IMR-90 (cell line): Measurements from ENCODE around the gene EPN1. TPM values are rescaled to one million over a fixed set of nuclear protein-coding genes. Genes with fewer than 3 reads are reported as not detected.

ENCODE experiments used
- ATAC-seq: fragments of 200-7000 bp; cut with Tn5 transposase; 2 replicates; pipeline ENCODE4 v1.9.1; 2020; ENCODE audit warnings: low read depth, mild to moderate bottlenecking, moderate library complexity
- BruUV-seq: library from RNA; stranded (reverse); fragments of 400-500 nt; replicated peaks from 2 replicates; lab custom pipeline; 2021; lab: Mats Ljungman, UMichigan
- CTCF ChIA-PET: fragments of 300-600 bp; formaldehyde crosslinking; extraction: SDS; loops from one replicate; lab custom pipeline; 2021; ENCODE audit warnings: antibody characterized with exemption; lab: Yijun Ruan, JAX
- POLR2A ChIA-PET: fragments of 300-600 bp; sonication (Branson Sonifier 250); formaldehyde crosslinking; loops from one replicate; lab custom pipeline; 2022; ENCODE audit warnings: antibody characterized with exemption; ENCODE audit not compliant: unreplicated experiment; lab: Charles Lee
- DNase-seq: peaks from one replicate; pipeline ENCODE4 v3.0.0; 2013
- H2AFZ ChIP-seq: replicated peaks from 2 replicates; pipeline ENCODE3; 2013; ENCODE audit warnings: low read length, mild to moderate bottlenecking; ENCODE audit not compliant: poor library complexity
- H2AK5ac ChIP-seq: 2 replicates; pipeline ENCODE4 v1.6.1; 2013; ENCODE audit warnings: low read depth, low read length, inconsistent platforms
- H2AK9ac ChIP-seq: replicated peaks from 2 replicates; pipeline ENCODE3; 2013; ENCODE audit warnings: mild to moderate bottlenecking, low read depth, low read length, moderate library complexity; ENCODE audit not compliant: poor library complexity
- H2BK120ac ChIP-seq: 2 replicates; pipeline ENCODE4 v1.6.1; 2013; ENCODE audit warnings: low read depth, low read length, inconsistent platforms
- H2BK15ac ChIP-seq: 3 replicates; pipeline ENCODE4 v1.6.1; 2013; ENCODE audit warnings: low read depth, low read length, inconsistent platforms
- H2BK20ac ChIP-seq: 2 replicates; pipeline ENCODE4 v1.6.1; 2013; ENCODE audit warnings: low read depth, mild to moderate bottlenecking, inconsistent platforms, low read length, moderate library complexity
- H2BK5ac ChIP-seq: 2 replicates; pipeline ENCODE4 v1.6.1; 2013; ENCODE audit warnings: mild to moderate bottlenecking, low read depth, low read length, inconsistent platforms; ENCODE audit not compliant: poor library complexity, severe bottlenecking
- H3K14ac ChIP-seq: replicated peaks from 2 replicates; pipeline ENCODE4 v1.6.1; 2013; ENCODE audit warnings: low read depth, low read length, inconsistent platforms
- H3K18ac ChIP-seq: 2 replicates; pipeline ENCODE4 v1.6.1; 2013; ENCODE audit warnings: low read depth, low read length, control low read depth
- H3K23ac ChIP-seq: 2 replicates; pipeline ENCODE4 v1.6.1; 2013; ENCODE audit warnings: low read depth, low read length, inconsistent platforms
- H3K27ac ChIP-seq: 2 replicates; pipeline ENCODE4 v1.5.1; 2013; ENCODE audit warnings: mild to moderate bottlenecking, control low read depth, low read length; ENCODE audit not compliant: insufficient read depth
- H3K27me3 ChIP-seq: 2 replicates; pipeline ENCODE4 v1.6.1; 2013; ENCODE audit warnings: low read length; ENCODE audit not compliant: control insufficient read depth, insufficient read depth
- H3K36me3 ChIP-seq: 2 replicates; pipeline ENCODE4 v1.6.1; 2013; ENCODE audit warnings: low read length, mixed read lengths; ENCODE audit not compliant: control insufficient read depth, insufficient read depth
- H3K4ac ChIP-seq: 2 replicates; pipeline ENCODE4 v1.6.1; 2013; ENCODE audit warnings: low read depth, low read length, inconsistent platforms
- H3K4me1 ChIP-seq: 2 replicates; pipeline ENCODE4 v1.6.1; 2013; ENCODE audit warnings: low read length, mixed read lengths; ENCODE audit not compliant: control insufficient read depth, insufficient read depth
- H3K4me2 ChIP-seq: 2 replicates; pipeline ENCODE4 v1.6.1; 2013; ENCODE audit warnings: low read depth, mild to moderate bottlenecking, control low read depth, low read length, moderate library complexity
- H3K4me3 ChIP-seq: 2 replicates; pipeline ENCODE4 v1.5.1; 2013; ENCODE audit warnings: low read depth, mild to moderate bottlenecking, control low read depth, low read length, moderate library complexity; ENCODE audit not compliant: insufficient read depth
- H3K56ac ChIP-seq: 2 replicates; pipeline ENCODE4 v1.6.1; 2013; ENCODE audit warnings: low read length, inconsistent platforms; ENCODE audit not compliant: insufficient read depth; ENCODE audit errors: extremely low read depth
- H3K79me1 ChIP-seq, 2 experiments: 2 replicates each; pipeline ENCODE4 v1.6.1; 2013; ENCODE audit warnings: low read length in 2 of 2, inconsistent platforms in 1 of 2, low read depth in 1 of 2
- H3K9ac ChIP-seq: 2 replicates; pipeline ENCODE4 v1.6.1; 2013; ENCODE audit warnings: low read depth, low read length, control low read depth
- H3K9me1 ChIP-seq: 2 replicates; pipeline ENCODE4 v1.6.1; 2013; ENCODE audit warnings: low read length, inconsistent platforms; ENCODE audit not compliant: insufficient read depth
- H3K9me3 ChIP-seq: 2 replicates; pipeline ENCODE4 v1.6.1; 2013; ENCODE audit warnings: low read length; ENCODE audit not compliant: control insufficient read depth, insufficient read depth
- H4K20me1 ChIP-seq: 2 replicates; pipeline ENCODE4 v1.6.1; 2013; ENCODE audit warnings: low read length, inconsistent platforms; ENCODE audit not compliant: insufficient read depth
- H4K5ac ChIP-seq: 2 replicates; pipeline ENCODE4 v1.6.1; 2013; ENCODE audit warnings: mild to moderate bottlenecking, low read depth, low read length, control low read depth
- H4K8ac ChIP-seq, 2 experiments: 2 replicates each; pipeline ENCODE4 v1.6.1; 2013; ENCODE audit warnings: low read depth in 2 of 2, low read length in 2 of 2, control low read depth in 1 of 2, inconsistent platforms in 1 of 2
- H4K91ac ChIP-seq: 2 replicates; pipeline ENCODE4 v1.6.1; 2013; ENCODE audit warnings: low read depth, low read length, inconsistent platforms; ENCODE audit not compliant: insufficient read depth
- CEBPB ChIP-seq: IDR thresholded peaks from 2 replicates; pipeline ENCODE4 v1.6.1; 2012; ENCODE audit warnings: low read depth, low read length, improper control_type of control experiment
- CHD1 ChIP-seq: IDR thresholded peaks from 2 replicates; pipeline ENCODE4 v1.6.1; 2012; ENCODE audit warnings: low read depth, low read length, improper control_type of control experiment
- CTCF ChIP-seq: conservative IDR thresholded peaks from 2 replicates; pipeline ENCODE4 v1.5.1; 2012; ENCODE audit warnings: mild to moderate bottlenecking, low read depth, low read length, improper control_type of control experiment
- FOS ChIP-seq: fragments of 150-350 bp; IDR thresholded peaks from 2 replicates; pipeline ENCODE4 v1.6.1; 2016; ENCODE audit warnings: low read depth, low read length
- MAFK ChIP-seq: IDR thresholded peaks from 2 replicates; pipeline ENCODE4 v1.6.1; 2012; ENCODE audit warnings: low read depth, low read length, improper control_type of control experiment
- MAZ ChIP-seq: IDR thresholded peaks from 2 replicates; pipeline ENCODE4 v1.6.1; 2012; ENCODE audit warnings: low read depth, mild to moderate bottlenecking, low read length, improper control_type of control experiment, moderate library complexity, borderline replicate concordance
- MXI1 ChIP-seq: IDR thresholded peaks from 2 replicates; pipeline ENCODE4 v1.6.1; 2012; ENCODE audit warnings: low read depth, mild to moderate bottlenecking, low read length, moderate library complexity, borderline replicate concordance
- NFE2L2 ChIP-seq: fragments of 150-350 bp; IDR thresholded peaks from 2 replicates; pipeline ENCODE4 v1.6.1; 2016; ENCODE audit warnings: low read depth, mild to moderate bottlenecking, low read length
- POLR2A ChIP-seq: IDR thresholded peaks from 2 replicates; pipeline ENCODE4 v1.6.1; 2012; ENCODE audit warnings: mild to moderate bottlenecking, low read depth, low read length
- RAD21 ChIP-seq: IDR thresholded peaks from 2 replicates; pipeline ENCODE4 v1.6.1; 2012; ENCODE audit warnings: low read length, improper control_type of control experiment
- RCOR1 ChIP-seq: IDR thresholded peaks from 2 replicates; pipeline ENCODE4 v1.6.1; 2012; ENCODE audit warnings: mild to moderate bottlenecking, low read length, improper control_type of control experiment; ENCODE audit not compliant: insufficient replicate concordance
- RFX5 ChIP-seq: IDR thresholded peaks from 2 replicates; pipeline ENCODE4 v1.8.0; 2012; ENCODE audit warnings: low read depth, mild to moderate bottlenecking, low read length, moderate library complexity
- SMC3 ChIP-seq: fragments of 150-350 bp; IDR thresholded peaks from 2 replicates; pipeline ENCODE4 v1.6.1; 2016; ENCODE audit warnings: low read depth, mild to moderate bottlenecking, antibody characterized with exemption, low read length, moderate library complexity
- USF2 ChIP-seq: fragments of 150-350 bp; IDR thresholded peaks from 2 replicates; pipeline ENCODE4 v1.6.1; 2017; ENCODE audit warnings: mild to moderate bottlenecking, antibody characterized with exemption, low read length, low read depth
- WGBS, 2 experiments: methylation state at CpG; one replicate each; pipeline versions ENCODE4 v1.1.5 to v1.1.7; 2013; ENCODE audit warnings: missing lambda C conversion rate in 2 of 2; ENCODE audit not compliant: insufficient read length in 1 of 2; ENCODE audit errors: extremely low coverage in 2 of 2; 5-methylcytosine and 5-hydroxymethylcytosine counted together
- dilution Hi-C: fragments of 300-500 bp; cut with HindIII; formaldehyde crosslinking; loops from one replicate; pipeline ENCODE4 v1.14.3; 2018; ENCODE audit warnings: low sequenced_read_pairs; ENCODE audit not compliant: unreplicated experiment
- in situ Hi-C: fragments of 300-500 bp; cut with MboI; formaldehyde crosslinking; loops from 3 replicates; pipeline ENCODE4 v1.14.3; 2019; ENCODE audit warnings: low sequenced_read_pairs, inconsistent platforms, mixed read lengths
- intact Hi-C: fragments of 100-400 bp; cut with micrococcal nuclease; formaldehyde crosslinking; loops from 2 replicates; pipeline ENCODE4 v1.10.0; 2022
- polyA plus RNA-seq, 3 experiments: library from polyadenylated mRNA; depleted of rRNA; stranded (reverse); fragments of >200 nt; gene quantifications; 2 replicates each; pipeline ENCODE4 v1.2.3, GENCODE V29; 2012; ENCODE audit warnings: low replicate concordance in 1 of 3
- total RNA-seq: library from RNA; depleted of rRNA; stranded (reverse); fragments of >200 nt; gene quantifications from 2 replicates; pipeline ENCODE4 v1.2.3, GENCODE V29; 2012

Gene EPN1
- total and polyA plus RNA-seq, 2 of the 4 experiments (the other 2 are of a cell fraction) = 19.0 to 122 TPM

GRCh38 chr19:55712804-55713631, 38.0 kb downstream of the EPN1 start:
- Histone ChIP-seq H3K23ac (no peak overlapping the region), H3K9me1 (no peaks in the 10 kb centered on the region), H3K9ac (no peak overlapping the region), H2AK5ac (no peak overlapping the region), H3K4me2 (no peak overlapping the region), H3K36me3 (no peaks in the 10 kb centered on the region), H2BK15ac (no peak overlapping the region), H2BK120ac (no peak overlapping the region), H2AFZ (no peak overlapping the region), H4K20me1 (no peaks in the 10 kb centered on the region; the same call in 1 of the 2 replicates), H3K9me3 (peaks cover 12% of the 10 kb centered on the region), H3K56ac (no peak overlapping the region), H2BK5ac (no peak overlapping the region), H4K91ac (no peak overlapping the region), H3K14ac (no peak overlapping the region), H2AK9ac (no peak overlapping the region), H3K27me3 (no peaks in the 10 kb centered on the region), H4K8ac (no peak overlapping the region), H3K4me1 (no peaks in the 10 kb centered on the region), H3K79me1 (no peaks in the 10 kb centered on the region), H3K4ac (no peak overlapping the region), H3K4me3 (no peak overlapping the region), H4K5ac (no peak overlapping the region), H2BK20ac (no peak overlapping the region), H3K18ac (no peak overlapping the region), H3K27ac (no peak overlapping the region)
- intact Hi-C loops (no loop called here), in situ Hi-C loops (no loop called here), dilution Hi-C loops (no loop called here)
- no peak for DNase-seq
- TF ChIP-seq SMC3 (no peak), RCOR1 (no peak), RFX5 (no peak), RAD21 (no peak), MAZ (no peak), NFE2L2 (no peak), POLR2A (no peak), CTCF (no peak), CHD1 (no peak), USF2 (no peak), MAFK (no peak), MXI1 (no peak), CEBPB (no peak), FOS (no peak)
- CTCF ChIA-PET = no interaction called here
- no TSS peak for BruUV-seq
- ATAC-seq = no peak
- no CpG with 5 or more reads among the region's 3 CpGs for WGBS, 2 experiments
- POLR2A ChIA-PET = no interaction called here
